Activated CD4-positive, alpha-beta T cell treated with anti-CD3 and anti-CD28 coated beads for 36 hours (primary cell): Measurements from ENCODE around the gene HOXB7. TPM values are rescaled to one million over a fixed set of nuclear protein-coding genes. Genes with fewer than 3 reads are reported as not detected.

Experiments used
- ATAC-seq: fragments of 200-7000 bp; cut with Tn5 transposase; one replicate; pipeline ENCODE4 v1.10.0; 2021; ENCODE audit warnings: mild to moderate bottlenecking, moderate library complexity
- CTCF ChIA-PET: fragments of 350-600 bp; sonication (Branson Sonifier 250); formaldehyde crosslinking; loops from one replicate; lab custom pipeline; 2021; ENCODE audit warnings: antibody characterized with exemption; lab: Charles Lee
- POLR2A ChIA-PET: fragments of 350-600 bp; sonication (Branson Sonifier 250); formaldehyde crosslinking; loops from one replicate; lab custom pipeline; 2021; ENCODE audit warnings: antibody characterized with exemption, inconsistent platforms; lab: Charles Lee
- DNase-seq: peaks from one replicate; pipeline ENCODE4 v3.0.0-alpha.2; 2020
- H3K27ac Mint-ChIP-seq: one replicate; pipeline ENCODE4 v1.8.0; 2021; ENCODE audit warnings: mixed read lengths
- H3K27me3 Mint-ChIP-seq: one replicate; pipeline ENCODE4 v1.8.0; 2021; ENCODE audit warnings: mixed read lengths
- H3K36me3 Mint-ChIP-seq: one replicate; pipeline ENCODE4 v1.8.0; 2021; ENCODE audit warnings: low read depth, mixed read lengths
- H3K4me1 Mint-ChIP-seq: one replicate; pipeline ENCODE4 v1.8.0; 2021; ENCODE audit warnings: mixed read lengths
- H3K4me3 Mint-ChIP-seq: one replicate; pipeline ENCODE4 v1.8.0; 2021; ENCODE audit warnings: mild to moderate bottlenecking, moderate library complexity, mixed read lengths
- H3K9me3 Mint-ChIP-seq: one replicate; pipeline ENCODE4 v1.8.0; 2021; ENCODE audit warnings: low read depth, mixed read lengths
- intact Hi-C, 2 experiments: fragments of 100-400 bp; cut with DNase I in 1 of 2; cut with micrococcal nuclease in 1 of 2; formaldehyde crosslinking; loops; one replicate each; pipeline versions ENCODE4 v1.14.2 to v1.15.1; 2022 to 2024; cut with DNase I, micrococcal nuclease
- total RNA-seq, 2 experiments: library from RNA; stranded (reverse); gene quantifications; one replicate each; pipeline ENCODE4 v1.2.3, GENCODE V29; 2021

The HOXB7 gene
- total RNA-seq, 2 experiments from 2014 or later, result 0.25 to 0.30 TPM

DNA sequence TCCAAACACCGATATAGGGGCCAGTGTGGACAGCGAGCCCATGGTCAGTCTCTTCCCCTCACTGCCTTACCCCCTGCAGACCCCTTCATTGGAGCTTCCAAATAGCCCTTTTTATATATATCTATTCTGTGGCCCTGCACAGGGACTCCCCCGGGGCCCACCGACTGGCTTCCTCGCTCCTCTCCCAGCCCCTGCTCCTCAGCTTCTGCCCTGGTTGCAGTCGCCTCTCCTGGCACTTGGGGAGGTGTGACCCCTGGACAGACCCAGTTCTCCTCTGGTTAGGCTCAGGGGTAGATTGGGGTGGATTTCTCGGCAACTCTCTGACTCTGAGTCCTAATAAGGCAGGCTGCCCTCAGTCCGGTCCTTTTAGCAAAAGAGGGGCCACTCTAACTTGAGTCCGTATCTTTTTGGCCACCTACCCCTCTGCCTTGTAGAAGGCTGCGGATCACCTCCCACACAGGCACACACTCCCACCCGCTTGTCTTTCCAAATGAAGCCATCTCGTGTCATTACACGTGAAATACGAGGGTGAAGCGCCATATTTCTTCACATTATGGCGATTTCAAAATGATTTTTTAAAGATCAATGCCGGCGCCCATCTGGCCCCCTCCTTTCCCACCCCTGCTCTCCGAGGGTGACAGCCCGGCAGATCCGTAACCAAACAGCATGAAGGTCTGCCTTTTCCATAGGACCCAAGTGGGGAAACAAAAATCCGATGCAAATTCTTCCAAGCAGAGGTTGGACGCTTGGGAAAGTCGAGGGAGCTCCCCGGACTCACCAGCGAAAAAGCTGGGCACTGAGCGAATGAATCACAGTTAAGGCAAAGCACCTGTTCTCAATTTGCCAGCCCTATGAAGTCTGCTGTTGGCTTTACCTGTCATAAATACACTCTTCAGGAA lies 17.1 kb upstream of the HOXB7 start:
- intact Hi-C loops, result no loop called here
- H3K27me3 Mint-ChIP-seq, result peaks cover 69% of the 10 kb centered on the region
- ATAC-seq, result no peak

DNA sequence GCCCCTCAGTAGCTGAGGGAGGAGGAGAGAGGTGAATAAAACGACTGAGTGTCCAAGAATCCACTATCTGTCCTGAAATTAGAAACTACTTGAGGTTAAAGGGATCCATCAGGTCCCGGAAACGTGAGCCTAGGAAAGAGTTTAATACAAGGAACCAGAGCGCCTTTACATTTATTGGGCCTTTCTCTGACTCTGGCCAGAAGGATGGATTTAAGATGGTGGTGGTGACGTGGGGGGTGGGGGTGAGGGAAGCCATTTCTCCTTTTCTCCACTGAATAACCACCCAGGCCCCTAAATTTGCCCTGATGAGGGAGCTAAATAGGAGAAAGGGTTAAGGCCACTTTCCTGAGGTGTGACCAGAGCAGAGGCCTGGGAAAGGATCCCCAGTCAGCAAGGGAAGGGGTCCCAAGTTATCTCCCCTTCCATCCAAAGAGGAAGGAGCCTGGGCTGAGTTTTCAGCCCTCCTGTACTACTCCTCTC lies 16.3 kb upstream of the HOXB7 start:
- Mint-ChIP-seq H3K27me3 (peaks cover 69% of the 10 kb centered on the region), H3K4me3 (peak overlapping the region; percentile 74), H3K9me3 (no peaks in the 10 kb centered on the region), H3K27ac (peak overlapping the region; percentile 34), H3K36me3 (no peaks in the 10 kb centered on the region), H3K4me1 (peaks cover 10% of the 10 kb centered on the region)
- ATAC-seq (no peak), DNase-seq (no peak)
- intact Hi-C loops, result no loop called here
- ChIA-PET CTCF (interaction anchor here (1.3 to 5.8 kb wide), 4 partner anchors 9 to 34 kb away, joined by 5 to 32 read pairs (median 9); partner anchors contain the start of genes HOXB5 and HOXB8), POLR2A (no interaction called here)

More for the DNA sequence above, 17.1 kb upstream of the HOXB7 start:
- no peak overlapping the region for H3K27ac Mint-ChIP-seq
- H3K9me3 Mint-ChIP-seq, result no peaks in the 10 kb centered on the region
- no peak for DNase-seq
- ChIA-PET POLR2A (no interaction called here), CTCF (interaction anchor here (0.8 to 5.8 kb wide), 3 partner anchors 9 to 272 kb away, joined by 3 to 32 read pairs (median 3); no protein-coding TSS in a partner anchor)
- no peaks in the 10 kb centered on the region for H3K36me3 Mint-ChIP-seq
- H3K4me1 Mint-ChIP-seq, result peaks cover 10% of the 10 kb centered on the region
- H3K4me3 Mint-ChIP-seq, result no peak overlapping the region

DNA sequence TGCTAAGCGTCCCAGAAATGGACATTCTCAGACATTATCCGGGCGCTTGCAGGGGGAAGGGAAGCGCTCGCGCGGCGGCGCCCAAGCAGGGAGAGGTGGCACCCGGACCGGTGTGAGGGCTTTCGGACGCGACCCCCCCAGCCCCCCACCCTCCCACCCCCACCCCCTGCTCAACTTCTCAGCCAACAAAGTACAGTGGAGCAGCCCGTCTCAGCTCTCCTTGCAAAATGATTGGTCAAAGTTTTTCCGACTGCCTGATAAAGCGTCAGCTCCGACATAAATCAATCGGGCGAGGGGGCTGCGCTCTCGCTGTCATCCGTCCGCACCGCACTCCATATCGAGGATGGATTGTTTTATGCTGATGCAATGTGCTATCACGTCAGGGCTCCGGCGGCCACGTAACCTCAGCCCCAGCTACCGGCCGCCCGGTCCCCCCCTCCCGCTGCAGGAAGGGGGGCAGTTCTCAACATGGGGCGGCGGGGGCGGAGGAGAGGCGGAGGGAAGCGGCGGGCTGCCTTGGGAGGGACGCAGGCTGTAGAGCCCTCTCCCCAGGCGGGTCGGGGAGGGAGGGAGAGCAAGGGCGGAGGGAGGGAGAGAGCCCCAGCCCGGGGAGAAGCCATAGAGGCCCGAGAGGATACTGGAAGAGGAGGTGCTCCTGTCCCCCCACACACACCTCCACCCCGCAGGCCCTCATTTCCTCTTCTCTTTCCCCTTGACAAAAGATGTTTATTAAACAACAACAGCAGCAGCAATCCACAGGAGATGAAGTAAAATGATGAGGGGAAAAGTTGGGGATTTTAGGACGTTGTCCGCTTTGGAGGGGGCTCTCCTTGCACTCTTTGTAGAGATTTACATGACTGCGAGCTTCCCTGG lies 15.7 kb upstream of the HOXB7 start, which contains the start of gene HOXB9:
Gene HOXB9, minus strand, starts transcription at position 114 of the 873 bp plus-strand sequence. Its CDS starts 89 bp downstream, at position 25.
- ATAC-seq (peak; percentile 67), DNase-seq (peak; percentile 77)
- H3K4me3 Mint-ChIP-seq, result peak within 1 kb of the TSS; percentile 74
- peaks cover 10% of the 10 kb centered on the region for H3K4me1 Mint-ChIP-seq
- peaks cover 72% of the 10 kb centered on the region for H3K27me3 Mint-ChIP-seq
- H3K36me3 Mint-ChIP-seq, result no peaks in the 10 kb centered on the region
- peak within 1 kb of the TSS; percentile 77 for H3K27ac Mint-ChIP-seq
- intact Hi-C loops, result no loop called here
- ChIA-PET CTCF (interaction anchor here (0.7 to 5.8 kb wide), 11 partner anchors 10 to 547 kb away, joined by 3 to 32 read pairs (median 4); partner anchors contain the start of genes HOXB5 and HOXB8), POLR2A (interaction anchor here (0.6 kb wide), 3 partner anchors 300 to 655 kb away, joined by 3 to 6 read pairs (median 3); no protein-coding TSS in a partner anchor)
- no peaks in the 10 kb centered on the region for H3K9me3 Mint-ChIP-seq

DNA sequence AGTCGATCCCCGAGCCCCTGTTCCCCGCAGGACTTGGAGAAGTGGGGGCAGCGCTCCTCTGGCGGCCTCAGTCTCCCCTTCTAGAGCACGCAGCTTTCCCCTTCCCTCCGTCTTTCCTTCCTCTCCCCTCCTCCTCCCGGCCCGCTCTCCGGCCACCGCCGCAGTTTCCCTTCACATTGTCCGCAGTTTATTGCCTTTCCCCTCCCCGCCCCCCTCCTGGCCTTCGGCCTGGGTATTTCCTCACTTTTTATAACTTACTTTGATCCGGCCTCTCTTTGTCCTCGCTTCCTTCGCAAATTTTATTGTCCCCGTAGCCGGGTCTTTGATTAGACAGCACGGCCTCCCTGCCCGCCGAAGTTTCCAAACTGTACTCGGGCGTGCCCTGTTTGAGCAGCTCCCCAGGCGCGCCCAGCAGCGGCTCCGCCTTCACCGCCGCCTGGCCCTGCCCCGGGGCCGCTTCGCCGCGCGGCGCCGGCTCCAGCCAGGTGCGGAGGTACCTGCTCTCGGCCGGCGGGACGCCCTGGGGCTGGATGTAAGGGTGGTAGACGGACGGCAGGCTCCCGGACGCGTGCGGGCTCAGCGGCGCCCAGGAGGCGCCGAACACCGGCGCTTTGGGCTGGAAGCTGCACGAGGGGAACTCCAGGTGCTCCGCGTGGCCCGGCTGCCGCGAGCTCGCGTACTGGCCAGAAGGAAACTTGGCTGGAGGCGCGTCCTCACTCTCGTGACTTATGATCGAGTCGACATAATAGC lies 14.9 kb upstream of the HOXB7 start:
- CTCF ChIA-PET, result interaction anchor here (0.6 to 5.8 kb wide), 18 partner anchors 10 to 546 kb away, joined by 3 to 32 read pairs (median 4); partner anchors contain the start of genes HOXB5, HOXB8 and PRAC2
- no peaks in the 10 kb centered on the region for H3K9me3 Mint-ChIP-seq
- DNase-seq, result peak; percentile 63
- peak; percentile 73 for ATAC-seq
- peaks cover 75% of the 10 kb centered on the region for H3K27me3 Mint-ChIP-seq
- H3K36me3 Mint-ChIP-seq, result no peaks in the 10 kb centered on the region
- peaks cover 10% of the 10 kb centered on the region for H3K4me1 Mint-ChIP-seq
- POLR2A ChIA-PET, result interaction anchor here (0.6 to 1.1 kb wide), 3 partner anchors 11 to 654 kb away, joined by 3 to 6 read pairs (median 3); no protein-coding TSS in a partner anchor
- peak overlapping the region; percentile 57 for H3K27ac Mint-ChIP-seq
- H3K4me3 Mint-ChIP-seq, result peak overlapping the region; percentile 74
- intact Hi-C loops, result loop anchor here in 1 of 2 experiments (1.0 kb wide), 1 partner anchor 14 kb away; the partner anchor contains the start of gene HOXB7

DNA sequence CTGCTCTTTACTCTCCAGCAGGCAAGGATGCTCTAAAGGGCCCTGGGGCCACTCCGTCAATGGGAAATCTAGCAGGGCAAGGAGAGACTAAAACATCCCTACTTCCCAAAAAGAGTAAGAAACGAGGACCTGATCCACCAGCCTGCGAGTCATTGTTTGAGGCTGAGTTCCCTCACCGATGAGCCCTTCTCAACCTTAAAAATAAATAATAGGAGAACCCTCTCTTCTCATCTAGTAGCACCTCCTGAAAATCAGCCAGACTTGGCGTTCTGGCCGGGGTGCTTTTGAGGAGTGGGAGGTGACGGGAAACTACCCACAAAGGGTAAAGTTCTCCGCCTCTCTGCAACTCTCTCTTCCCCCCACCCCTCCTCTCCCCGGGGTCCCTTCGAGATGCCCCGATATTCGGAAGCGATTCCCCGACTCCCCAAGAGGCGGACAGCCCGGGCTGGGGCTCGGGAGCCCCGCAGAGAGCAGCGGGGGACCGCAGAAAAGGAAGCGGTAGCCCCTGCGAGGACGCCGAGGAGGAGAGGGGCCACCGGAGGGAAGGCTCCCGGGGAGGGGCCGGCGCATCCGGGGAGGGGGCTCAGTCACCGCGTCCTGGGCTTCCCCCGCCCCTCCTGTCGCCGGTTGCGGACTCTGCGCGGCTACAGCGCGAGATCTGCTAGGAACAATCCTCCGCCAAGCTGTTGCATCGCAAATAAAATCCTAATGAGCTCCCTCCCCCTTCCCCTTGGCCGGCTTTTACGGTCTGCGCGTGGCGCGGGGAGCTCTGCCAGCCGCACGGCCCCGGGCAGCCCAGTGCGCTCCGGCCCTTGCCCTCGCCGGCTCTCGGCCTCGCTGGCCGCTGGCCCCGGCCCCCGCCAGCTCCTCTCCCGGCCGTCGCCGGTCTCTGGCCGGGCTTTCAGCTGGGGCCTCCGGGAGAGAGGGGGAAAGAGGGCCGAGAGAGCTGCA lies 14.0 kb upstream of the HOXB7 start:
- intact Hi-C loops, result loop anchor here in 1 of 2 experiments (1.0 kb wide), 1 partner anchor 14 kb away; the partner anchor contains the start of gene HOXB7
- H3K27me3 Mint-ChIP-seq, result peaks cover 74% of the 10 kb centered on the region
- H3K27ac Mint-ChIP-seq, result no peak overlapping the region
- no peaks in the 10 kb centered on the region for H3K36me3 Mint-ChIP-seq
- POLR2A ChIA-PET, result interaction anchor here (0.6 to 1.1 kb wide), 2 partner anchors 12 to 50 kb away, joined by 3 to 6 read pairs; no protein-coding TSS in a partner anchor
- CTCF ChIA-PET, result interaction anchor here (0.6 to 5.8 kb wide), 18 partner anchors 8 to 545 kb away, joined by 3 to 32 read pairs (median 4); partner anchors contain the start of genes HOXB5, HOXB7, HOXB8 and PRAC2
- peak overlapping the region; percentile 74 for H3K4me3 Mint-ChIP-seq
- H3K9me3 Mint-ChIP-seq, result no peaks in the 10 kb centered on the region
- peaks cover 10% of the 10 kb centered on the region for H3K4me1 Mint-ChIP-seq
- peak; percentile 25 for ATAC-seq
- DNase-seq, result peak; percentile 51

DNA sequence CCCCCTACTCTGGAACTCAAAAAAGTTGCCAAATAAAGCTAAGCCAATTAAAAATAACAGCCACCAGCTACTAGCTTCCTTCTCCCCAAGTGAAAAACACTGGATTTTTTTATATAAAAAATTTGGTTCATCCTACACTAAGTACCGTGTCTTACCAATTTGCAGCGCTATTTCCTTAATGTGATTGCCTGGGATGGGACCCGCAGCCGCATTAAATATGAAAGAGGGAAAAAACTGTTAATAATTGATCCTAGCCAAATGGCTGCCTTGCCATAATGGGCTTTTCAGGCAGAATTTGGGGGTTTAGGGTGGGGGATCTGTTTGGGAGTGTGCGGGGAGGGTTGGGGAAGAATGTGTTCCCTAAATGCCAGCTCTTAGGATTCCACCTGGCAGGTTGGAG lies 13.3 kb upstream of the HOXB7 start:
- Mint-ChIP-seq H3K4me1 (peaks cover 13% of the 10 kb centered on the region), H3K36me3 (no peaks in the 10 kb centered on the region), H3K9me3 (no peaks in the 10 kb centered on the region), H3K27me3 (peaks cover 74% of the 10 kb centered on the region), H3K4me3 (no peak overlapping the region), H3K27ac (no peak overlapping the region)
- no peak for DNase-seq
- ATAC-seq, result no peak
- POLR2A ChIA-PET, result no interaction called here
- CTCF ChIA-PET, result interaction anchor here (1.0 to 5.8 kb wide), 6 partner anchors 8 to 132 kb away, joined by 4 to 32 read pairs (median 6); partner anchors contain the start of genes HOXB5 and HOXB7
- intact Hi-C loops, result no loop called here

DNA sequence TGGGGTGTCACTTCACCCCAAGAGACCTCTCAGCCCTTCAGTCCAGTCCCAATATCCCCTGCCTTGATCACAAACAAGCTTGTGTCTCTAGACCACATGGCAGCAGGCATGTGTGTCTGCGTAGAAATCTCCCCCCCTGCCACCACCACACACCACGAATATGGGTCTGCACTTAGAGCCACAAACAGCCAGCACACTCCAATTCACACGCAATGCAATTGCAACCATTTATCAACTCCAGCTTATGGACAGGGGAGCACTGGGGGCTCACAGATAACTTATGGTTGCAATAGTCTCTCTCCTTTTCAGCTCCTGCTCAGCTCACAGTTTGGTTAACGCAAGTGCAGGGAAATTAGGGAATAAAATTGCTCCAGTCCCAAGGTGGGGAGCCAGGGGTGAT lies 12.8 kb upstream of the HOXB7 start:
- DNase-seq (no peak), ATAC-seq (no peak)
- CTCF ChIA-PET, result interaction anchor here (0.6 to 5.8 kb wide), 8 partner anchors 9 to 855 kb away, joined by 3 to 32 read pairs (median 4); partner anchors contain the start of genes HOXB5 and HOXB7
- Mint-ChIP-seq H3K9me3 (no peaks in the 10 kb centered on the region), H3K4me1 (peaks cover 15% of the 10 kb centered on the region), H3K36me3 (no peaks in the 10 kb centered on the region), H3K27ac (no peak overlapping the region), H3K4me3 (no peak overlapping the region), H3K27me3 (peaks cover 74% of the 10 kb centered on the region)
- intact Hi-C loops, result no loop called here
- POLR2A ChIA-PET, result no interaction called here

DNA sequence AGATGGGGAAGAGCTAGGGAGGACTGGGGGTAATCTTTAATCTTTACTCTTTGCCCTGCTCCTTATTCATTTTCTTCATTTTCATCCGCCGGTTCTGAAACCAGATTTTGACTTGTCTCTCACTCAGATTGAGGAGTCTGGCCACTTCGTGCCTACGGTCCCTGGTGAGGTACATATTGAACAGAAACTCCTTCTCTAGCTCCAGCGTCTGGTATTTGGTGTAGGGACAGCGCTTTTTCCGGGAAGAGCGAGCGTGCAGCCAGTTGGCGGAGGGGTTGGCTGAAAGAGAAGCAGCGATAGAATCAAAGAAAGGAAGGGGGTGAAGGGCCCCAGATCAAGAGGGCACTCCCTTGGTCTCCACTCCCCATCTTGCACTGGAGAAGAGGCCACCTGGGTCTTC lies 12.0 kb upstream of the HOXB7 start:
- ChIA-PET POLR2A (no interaction called here), CTCF (interaction anchor here (0.9 to 5.8 kb wide), 9 partner anchors 10 to 274 kb away, joined by 3 to 32 read pairs (median 6); partner anchors contain the start of gene HOXB5)
- H3K4me1 Mint-ChIP-seq, result peaks cover 21% of the 10 kb centered on the region
- DNase-seq (no peak), ATAC-seq (no peak)
- intact Hi-C loops, result no loop called here
- H3K27me3 Mint-ChIP-seq, result peaks cover 73% of the 10 kb centered on the region
- no peaks in the 10 kb centered on the region for H3K36me3 Mint-ChIP-seq
- H3K27ac Mint-ChIP-seq, result no peak overlapping the region
- H3K9me3 Mint-ChIP-seq, result no peaks in the 10 kb centered on the region
- no peak overlapping the region for H3K4me3 Mint-ChIP-seq
